HK-2 (cell line): ENCODE results near the gene ALOX15B.
"Not testable (repeated sequence)": the region's sequence is repeated elsewhere in the genome, so short reads cannot be mapped to it uniquely, and the experiment has no call there.

Source experiments
- DNase-seq: peaks from one replicate; pipeline ENCODE4 v3.0.0-alpha.2; 2018; ENCODE audit not compliant: unreplicated experiment

The ALOX15B gene

DNA sequence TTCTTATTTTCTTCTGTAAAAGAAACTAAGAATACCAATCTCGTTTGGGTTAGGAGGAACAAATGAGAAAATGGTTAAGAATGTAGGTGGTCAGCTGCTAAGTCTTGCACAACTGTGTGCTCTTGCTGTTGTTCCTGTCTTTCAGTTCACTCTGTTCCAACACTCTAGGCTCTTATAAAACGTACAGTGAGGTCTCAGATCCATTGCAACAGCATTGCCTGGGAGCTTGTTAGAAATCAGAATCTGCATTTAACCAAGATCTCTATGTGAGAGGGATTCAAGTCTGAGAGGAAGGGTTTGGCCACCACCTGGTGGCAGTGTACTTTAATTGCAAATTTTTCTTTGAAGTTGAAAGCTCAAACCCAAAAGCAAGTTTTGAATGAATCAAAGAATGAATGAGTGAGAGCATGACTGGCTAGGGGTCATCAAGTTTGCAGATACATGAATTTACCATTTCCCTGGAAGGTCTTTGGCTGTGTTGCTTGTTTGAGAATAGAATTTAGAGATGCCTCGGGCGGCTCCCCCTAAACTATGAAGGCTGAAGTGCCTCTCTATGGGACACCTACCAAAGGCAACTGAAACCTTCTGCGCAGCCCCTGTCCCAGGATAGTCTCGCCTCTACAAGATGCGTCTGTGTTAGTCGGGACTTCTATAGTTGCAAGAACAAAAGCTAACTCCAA, 2.5 kb downstream of the ALOX15B start:
- no peak for DNase-seq

- no peak for DNase-seq
Measured at GRCh38 chr17:8041979-8042378, 3.1 kb downstream of the ALOX15B start.

- no peak for DNase-seq
Measured at GRCh38 chr17:8044819-8045810, 6.3 kb downstream of the ALOX15B start.

DNA sequence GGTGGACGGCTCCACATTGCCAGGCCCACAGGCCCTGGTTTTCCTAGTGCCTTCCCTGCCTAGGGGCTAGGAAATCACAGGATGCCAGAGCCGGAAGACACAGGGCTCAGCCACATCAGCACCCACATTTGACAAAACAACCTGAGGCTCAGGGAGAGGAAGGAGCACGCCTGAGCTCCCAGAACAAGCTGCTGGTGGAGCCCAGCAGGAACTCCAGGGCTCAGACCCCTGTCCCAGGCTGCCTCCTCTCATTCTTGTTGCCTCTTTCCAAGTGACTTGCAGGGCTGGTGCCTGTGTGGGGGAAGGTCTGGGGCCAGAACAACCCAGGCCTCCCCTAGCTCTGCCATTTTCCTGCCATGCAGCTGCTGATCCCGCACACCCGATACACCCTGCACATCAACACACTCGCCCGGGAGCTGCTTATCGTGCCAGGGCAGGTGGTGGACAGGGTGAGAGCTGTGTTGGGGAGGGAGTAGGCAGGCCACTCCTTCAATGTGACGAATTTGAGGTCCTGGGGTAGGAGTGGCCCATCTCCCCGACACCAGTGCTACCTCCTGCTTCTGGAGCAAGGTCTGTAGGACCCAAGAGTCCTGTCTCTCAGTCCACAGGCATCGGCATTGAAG, 7.6 kb downstream of the ALOX15B start:
- DNase-seq = no peak

DNA sequence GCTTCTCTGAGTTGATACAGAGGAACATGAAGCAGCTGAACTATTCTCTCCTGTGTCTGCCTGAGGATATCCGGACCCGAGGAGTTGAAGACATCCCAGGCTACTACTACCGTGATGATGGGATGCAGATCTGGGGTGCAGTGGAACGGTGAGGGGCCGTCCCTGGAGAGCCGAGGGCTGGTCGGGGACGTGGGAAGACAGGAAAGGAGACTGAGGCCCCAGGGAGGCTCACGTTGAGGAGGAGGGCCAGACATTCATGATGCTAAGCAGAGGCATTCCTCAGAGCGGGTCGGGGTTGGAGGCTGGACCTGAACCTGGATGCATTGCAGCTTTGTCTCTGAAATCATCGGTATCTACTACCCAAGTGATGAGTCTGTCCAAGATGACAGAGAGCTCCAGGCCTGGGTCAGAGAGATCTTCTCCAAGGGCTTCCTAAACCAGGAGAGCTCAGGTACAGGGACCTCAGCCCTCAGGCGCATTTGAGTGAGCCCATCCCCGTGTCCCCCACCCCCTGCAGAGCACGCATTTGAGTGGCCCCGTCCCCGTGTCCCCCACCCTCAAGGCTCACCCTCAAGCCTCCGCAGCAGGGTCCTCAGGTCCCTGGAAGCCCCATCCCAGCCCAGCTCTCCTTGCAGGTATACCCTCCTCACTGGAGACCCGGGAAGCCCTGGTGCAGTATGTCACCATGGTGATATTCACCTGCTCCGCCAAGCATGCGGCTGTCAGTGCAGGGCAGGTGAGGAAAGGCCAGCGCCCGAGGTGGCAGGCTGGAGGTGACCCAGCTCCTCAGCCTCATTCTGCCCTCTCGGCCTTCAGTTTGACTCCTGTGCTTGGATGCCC, 8.3 kb downstream of the ALOX15B start:
- DNase-seq = no peak

DNA sequence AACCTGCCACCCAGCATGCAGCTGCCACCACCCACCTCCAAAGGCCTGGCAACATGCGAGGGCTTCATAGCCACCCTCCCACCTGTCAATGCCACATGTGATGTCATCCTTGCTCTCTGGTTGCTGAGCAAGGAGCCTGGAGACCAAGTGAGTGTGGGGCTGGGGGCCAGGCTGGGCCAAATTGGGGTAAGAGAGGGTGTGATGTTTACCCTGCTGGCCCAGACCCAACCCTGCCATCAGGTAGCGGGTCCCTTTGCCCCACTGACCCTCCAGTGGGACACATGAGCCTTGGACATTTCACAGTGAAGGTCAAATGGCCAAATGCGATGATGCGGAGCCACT, 8.9 kb downstream of the ALOX15B start:
- no peak for DNase-seq

DNA sequence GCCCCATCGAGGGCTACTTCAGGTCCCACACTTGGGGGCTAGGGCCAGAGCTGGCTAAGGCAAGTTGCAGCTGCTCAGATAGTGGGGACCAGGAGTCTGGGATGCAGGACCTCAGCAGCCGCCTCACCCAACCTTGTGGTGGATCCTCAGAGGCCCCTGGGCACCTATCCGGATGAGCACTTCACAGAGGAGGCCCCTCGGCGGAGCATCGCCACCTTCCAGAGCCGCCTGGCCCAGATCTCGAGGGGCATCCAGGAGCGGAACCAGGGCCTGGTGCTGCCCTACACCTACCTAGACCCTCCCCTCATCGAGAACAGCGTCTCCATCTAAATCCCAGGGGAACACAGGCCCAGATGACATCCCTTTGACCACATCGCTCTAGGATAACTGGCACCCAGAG, 9.4 kb downstream of the ALOX15B start:
- DNase-seq = no peak

DNA sequence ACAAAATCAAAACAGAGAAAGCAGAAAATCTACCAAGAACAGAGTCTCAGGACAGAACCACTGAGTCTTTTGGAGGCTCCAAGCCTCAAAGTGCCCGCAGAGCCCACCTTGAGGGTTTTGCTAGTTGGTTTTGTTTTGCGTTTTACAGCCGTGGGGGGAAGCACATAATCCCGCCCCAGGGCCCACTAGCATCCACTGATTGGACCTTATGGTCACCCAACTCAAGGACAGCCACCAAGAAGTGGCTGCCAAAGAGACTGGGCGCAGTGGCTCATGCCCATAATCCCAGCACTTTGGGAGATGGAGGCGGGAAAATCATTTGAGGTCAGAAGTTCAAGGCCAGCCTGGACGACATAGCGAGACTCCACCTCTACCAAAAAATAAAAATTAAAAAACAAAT, 9.9 kb downstream of the ALOX15B start:
- no peak for DNase-seq

DNA sequence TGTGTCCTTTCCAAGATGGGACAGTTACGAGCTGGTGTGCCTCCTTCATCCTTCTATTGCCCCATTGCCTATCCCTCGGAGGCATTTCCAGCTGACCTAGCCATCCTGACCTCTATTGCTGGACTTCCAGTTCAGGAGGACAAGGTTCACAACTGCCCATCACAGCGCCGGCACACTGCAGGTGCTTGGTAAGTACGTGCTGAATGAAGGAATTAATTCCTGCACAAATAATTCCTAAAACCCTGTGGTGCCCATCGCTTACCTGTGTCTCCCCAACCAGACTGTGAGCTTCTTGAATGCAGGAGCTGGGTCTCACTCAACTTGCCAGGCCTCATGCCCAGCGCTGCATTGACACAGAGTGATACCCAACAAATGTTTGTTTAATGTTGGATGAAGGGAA, 13.0 kb downstream of the ALOX15B start:
- no peak for DNase-seq

DNA sequence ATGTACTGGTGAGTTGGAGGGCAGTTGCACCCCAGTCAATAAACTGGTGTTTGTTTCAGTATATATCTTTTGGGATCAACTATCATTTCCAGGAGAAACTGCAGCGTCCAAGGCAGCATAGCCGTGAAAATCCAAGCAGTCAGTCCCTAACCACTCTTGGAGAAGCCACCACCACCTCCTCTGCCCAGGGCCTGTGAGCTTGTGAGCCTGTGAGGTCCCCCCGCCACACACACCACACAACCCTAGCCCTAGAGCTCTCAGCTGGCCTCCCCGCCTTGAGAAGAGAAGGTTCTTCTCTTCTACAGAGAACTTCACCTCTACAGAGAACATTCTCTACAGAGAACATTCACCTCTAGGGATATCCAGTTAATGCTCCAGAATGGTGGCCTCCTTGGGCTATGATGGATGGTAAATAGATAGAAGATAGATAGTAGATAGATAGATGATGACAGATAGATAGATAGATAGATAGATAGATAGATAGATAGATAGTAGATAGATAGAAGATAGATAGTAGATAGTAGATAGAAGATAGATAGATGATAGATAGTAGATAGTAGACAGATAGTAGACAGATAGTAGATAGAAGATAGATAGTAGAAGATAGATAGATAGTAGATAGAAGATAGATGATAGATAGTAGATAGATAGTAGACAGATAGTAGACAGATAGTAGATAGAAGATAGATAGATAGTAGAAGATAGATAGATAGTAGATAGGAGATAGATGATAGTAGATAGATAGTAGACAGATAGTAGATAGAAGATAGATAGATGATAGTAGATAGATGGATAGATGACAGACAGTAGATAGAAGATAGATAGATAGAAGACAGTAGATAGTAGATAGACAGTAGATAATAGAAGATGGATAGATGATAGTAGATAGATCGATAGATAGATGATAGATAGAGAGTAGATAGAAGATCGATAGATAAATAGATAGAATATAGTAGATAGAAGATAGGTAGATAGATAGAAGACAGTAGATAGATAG, 13.7 kb downstream of the ALOX15B start:
- DNase-seq = no peak

DNA sequence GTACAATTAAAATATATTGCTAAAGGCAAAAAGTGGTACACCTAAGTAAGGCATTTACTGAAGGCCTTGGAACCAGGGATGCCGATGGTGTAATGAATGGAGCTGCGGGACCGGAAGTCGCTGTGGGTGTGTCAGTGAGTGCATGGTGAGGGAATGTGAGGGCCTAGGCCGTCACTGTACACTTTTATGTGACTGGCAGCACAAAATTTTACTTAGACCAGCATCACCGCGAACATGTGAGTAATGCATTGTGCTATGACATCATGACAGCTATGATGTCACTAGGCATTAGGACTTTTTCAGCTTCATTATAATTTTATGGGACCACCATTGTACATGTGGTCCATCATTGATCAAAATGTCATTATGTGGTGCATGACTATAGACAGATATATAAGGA, 14.7 kb downstream of the ALOX15B start:
- no peak for DNase-seq

GRCh38 chr17:8055851-8056231, 17.0 kb downstream of the ALOX15B start:
- no peak for DNase-seq

GRCh38 chr17:8056232-8056975, 17.5 kb downstream of the ALOX15B start:
- DNase-seq = peak; percentile 24

GRCh38 chr17:8056976-8057625, 18.2 kb downstream of the ALOX15B start:
- DNase-seq = no peak

DNA sequence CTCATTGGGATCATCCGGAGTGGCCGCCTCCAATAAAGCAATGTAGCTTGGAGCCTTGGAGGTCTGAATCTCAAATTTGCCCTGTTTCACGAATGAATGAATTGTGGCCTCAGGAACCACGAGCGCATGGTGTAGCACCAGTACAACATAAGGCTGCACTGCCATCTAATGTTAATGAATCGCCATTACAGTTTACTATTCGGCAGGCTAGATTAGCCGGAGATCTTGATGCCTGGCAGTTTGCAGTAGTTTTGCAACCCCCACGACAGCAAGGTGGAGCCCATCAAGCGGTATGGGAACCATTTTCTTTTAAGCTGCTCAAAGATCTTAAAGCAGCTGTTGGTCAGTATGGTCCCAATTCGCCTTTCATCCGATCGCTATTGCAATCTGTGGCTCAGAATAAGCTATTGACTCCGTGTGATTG, 18.8 kb downstream of the ALOX15B start:
- peak; percentile 43 for DNase-seq

DNA sequence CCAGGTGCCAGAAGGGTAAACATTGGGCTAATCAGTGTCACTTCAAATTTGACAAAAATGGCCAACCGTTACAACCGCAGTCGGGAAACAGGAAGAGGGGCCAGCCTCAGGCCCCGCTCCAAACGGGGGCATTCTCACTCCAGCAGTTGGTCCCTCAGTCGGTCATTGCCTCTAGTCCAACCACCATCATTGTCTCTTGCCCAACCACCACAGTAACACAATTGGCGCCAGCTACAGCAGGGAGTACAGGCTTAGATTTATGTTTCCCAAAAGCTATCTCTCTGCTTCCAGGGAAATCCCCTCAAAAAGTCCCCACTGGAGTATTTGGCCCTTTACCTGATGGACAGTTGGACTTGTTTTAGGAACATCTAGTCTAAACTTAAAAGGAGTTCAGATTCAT, 20.3 kb downstream of the ALOX15B start:
- DNase-seq = no peak

DNA sequence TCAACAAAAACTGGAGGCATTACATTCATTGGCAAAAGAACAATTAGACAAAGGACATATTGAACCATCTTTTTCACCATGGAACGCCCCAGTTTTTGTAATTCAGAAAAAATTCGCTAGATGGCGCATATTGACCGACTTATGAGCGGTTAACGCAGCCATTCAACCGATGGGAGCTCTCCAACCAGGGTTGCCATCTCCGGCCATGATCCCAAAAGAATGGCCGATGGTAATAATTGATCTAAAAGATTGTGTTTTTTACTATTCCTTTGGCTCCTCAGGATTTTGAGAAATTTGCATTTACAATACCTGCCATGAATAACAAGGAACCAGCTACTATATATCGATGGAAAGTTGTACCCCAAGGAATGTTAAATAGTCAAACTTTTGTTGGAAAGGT, 21.4 kb downstream of the ALOX15B start:
- DNase-seq = peak; percentile 50

DNA sequence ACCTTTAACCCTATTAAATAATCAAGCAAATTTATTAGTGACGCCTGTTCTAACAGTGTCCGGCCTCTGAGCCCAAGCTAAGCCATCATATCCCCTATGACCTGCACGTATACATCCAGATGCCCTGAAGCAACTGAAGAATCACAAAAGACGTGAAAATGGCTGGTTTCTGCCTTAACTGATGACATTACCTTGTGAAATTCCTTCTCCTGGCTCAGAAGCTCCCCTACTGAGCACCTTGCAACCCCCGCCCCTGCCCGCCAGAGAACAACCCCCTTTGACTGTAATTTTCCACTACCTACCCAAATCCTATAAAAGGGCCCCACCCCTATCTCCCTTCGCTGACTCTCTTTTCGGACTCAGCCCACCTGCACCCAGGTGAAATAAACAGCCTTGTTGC, 23.0 kb downstream of the ALOX15B start:
- DNase-seq = not testable (repeated sequence)

DNA sequence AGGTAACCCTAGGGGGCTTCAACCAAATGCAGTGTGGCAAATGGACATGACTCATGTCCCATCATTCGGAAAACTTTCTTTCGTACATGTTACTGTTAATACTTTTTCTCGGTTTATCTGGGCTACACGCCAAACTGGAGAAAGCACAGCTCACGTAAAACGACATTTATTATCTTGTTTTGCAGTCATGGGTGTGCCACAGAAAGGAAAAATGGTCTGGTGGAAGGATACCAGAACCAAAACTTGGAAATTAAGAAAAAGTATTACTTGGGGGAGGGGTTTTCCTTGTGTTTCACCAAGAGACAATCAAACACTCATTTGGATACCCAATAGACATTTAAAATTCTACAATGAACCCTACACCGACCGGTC, 23.6 kb downstream of the ALOX15B start:
- no peak for DNase-seq
